NCI-H446 treated with DMSO at 0.1 percent for 48 hours (cell line): ENCODE measurements around the gene CCDC175.

Experiments used
- DNase-seq: peaks from one replicate; lab custom pipeline; 2025; lab: John Stamatoyannopoulos, UW

CCDC175 gene

GRCh38 chr14:59538936-59539335 is 37.7 kb downstream of the CCDC175 start:
- no peak for DNase-seq

- no peak for DNase-seq
These were observed 39.1 kb downstream of the CCDC175 start for GRCh38 chr14:59537476-59537875.

GRCh38 chr14:59534361-59534987 is 42.1 kb downstream of the CCDC175 start:
- no peak for DNase-seq

DNA sequence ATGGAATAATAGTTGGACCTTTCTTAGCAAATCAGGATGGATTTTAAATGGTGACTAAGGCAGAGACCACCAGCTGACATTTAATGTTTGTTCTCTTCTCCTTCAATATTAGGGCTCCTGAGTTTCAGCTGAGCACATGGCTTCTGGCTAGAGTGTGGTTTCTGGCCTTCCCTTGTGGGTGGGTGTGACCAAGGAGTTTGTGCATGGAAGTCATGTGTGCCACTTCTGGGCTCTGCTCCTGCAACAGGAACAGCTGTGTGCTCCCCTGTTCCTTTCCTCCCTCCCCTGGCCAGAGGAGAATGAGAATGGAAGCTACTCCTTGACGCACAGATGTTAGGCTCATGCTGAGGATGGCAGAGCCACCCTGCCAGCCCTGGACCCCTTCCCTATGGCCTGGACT is 44.2 kb downstream of the CCDC175 start:
- DNase-seq: no peak

DNA sequence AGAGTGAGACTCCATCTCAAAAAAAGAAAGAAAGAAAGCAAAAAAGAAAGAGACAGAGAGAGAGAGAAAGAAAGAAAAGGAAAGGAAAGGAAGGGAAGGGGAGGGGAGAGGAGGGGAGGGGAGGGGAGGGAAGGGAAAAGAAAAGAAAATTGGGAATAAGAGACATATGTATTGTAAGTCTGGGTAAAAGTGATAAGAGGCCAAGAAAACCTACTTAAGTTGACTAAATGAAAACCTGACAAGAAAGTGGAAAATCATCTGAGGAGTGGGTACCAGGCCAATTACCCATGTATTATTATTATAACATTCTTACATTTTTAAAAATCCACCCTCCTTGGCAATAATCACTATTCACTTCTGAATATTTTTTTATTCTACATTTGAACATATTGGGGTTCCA is 46.3 kb downstream of the CCDC175 start:
- DNase-seq: no peak

DNA sequence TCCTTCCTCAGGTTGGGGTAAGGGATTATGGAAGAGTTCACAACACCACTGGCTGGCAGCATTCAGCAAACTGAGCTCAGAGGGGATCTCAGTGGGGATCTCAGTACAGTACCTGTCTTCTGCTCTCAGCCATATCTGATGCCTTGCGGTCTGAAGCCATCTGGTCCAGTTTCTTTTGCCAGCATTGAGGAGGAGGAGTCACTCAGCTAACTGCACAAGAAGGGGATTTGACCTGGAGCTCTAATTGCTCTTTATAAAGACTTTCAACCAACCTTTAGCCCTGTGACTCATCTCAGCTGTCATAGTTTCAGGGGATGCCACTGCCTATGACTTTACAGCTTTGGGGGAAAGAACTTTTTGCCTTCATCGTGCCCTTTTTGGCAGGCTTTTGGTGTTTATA is 47.4 kb downstream of the CCDC175 start:
- peak; percentile 34 for DNase-seq

- no peak for DNase-seq
These were observed 56.4 kb downstream of the CCDC175 start for GRCh38 chr14:59520224-59520623.

- DNase-seq: no peak
These were observed 64.6 kb downstream of the CCDC175 start for GRCh38 chr14:59511916-59512575.

DNA sequence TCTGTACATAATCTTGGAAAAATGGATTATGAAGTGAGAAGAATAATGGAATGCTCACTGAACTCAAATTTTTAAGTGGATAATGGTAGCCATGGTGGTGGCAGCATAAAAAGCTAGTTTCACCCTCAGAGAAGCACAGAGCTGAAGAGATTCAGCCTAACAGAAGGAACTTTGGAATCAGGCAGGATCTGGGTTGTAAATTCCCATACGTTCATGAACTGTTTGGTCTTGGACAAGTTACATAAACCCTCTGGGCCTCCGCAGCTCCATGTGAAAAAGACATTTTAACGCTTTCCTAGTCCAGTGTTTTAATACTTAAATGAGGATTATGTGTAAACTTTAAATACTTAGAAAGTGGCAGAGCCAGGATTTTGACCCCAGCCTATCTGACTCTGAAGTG is 65.6 kb downstream of the CCDC175 start:
- DNase-seq: no peak

DNA sequence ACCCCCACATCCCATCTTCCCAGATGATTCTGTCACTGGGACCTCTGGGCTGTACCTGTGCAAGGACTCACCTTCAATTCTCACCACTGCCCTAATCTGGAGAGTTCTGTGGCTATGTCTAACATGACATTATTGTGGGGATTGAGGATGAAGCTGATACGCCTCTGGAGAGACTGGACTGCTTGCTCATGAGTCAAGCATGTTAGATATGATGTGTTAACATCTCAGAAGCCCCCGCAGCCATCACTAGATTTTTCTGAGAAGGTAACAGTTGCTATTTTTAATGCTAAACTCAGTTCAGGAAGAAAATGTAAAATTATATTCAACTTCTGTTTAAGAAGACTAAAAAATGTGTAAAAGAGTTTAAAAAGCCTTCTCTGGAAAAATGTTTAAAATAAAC is 66.6 kb downstream of the CCDC175 start:
- no peak for DNase-seq

GRCh38 chr14:59509101-59509500 is 67.5 kb downstream of the CCDC175 start:
- no peak for DNase-seq

GRCh38 chr14:59507752-59508103 is 68.9 kb downstream of the CCDC175 start:
- DNase-seq: no peak

DNA sequence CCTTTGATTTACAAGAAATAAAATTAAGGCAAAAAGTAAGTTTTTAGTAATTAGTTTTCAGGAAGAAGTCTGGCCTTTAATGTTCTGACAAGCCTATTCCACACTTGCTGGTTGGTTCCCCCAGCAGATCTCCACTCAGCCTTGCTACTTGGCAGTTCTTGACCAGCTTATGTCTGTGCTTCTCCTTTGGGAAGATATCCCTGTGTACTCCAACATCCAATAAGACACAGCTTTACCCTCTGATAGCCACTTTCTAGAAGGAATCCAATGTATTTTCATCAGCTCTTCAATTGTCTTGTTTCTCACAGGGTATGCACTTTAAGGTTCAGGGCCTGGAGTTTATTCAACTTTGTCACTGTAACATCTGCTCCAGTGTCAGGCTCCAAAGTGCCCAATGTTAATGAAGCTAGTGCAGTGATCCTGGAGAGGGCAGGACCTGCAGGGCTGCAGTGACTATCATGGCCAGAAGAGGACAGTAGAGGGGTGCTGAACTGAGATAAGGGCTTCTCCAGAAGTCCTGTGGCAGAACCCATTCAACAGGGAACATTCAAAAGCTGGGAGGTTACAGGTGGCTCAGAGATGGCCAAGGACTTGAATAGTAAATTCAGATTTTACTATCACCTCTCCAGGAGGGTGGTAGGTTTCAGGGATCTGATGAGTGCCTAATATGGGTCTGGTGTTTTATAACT is 69.4 kb downstream of the CCDC175 start:
- peak; percentile 26 for DNase-seq

DNA sequence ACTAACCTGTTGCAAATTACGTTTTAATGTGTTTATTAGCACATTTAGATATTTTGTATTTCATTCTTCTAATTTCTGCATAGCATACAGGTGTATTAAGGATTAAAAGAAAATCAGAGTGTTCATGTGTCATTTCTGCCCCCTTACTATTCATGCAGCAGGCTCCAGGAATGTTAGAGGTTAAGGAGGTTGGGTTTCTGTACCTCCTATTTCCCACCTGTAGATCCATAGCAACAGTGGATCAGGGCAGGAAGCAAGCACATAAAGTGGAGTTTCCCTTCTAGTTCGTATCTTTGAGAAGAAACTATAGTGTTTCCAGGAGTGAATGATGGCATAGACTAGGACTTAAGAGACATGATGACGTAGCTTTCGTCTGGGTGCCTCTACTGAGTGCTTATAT is 73.4 kb downstream of the CCDC175 start:
- DNase-seq: no peak

DNA sequence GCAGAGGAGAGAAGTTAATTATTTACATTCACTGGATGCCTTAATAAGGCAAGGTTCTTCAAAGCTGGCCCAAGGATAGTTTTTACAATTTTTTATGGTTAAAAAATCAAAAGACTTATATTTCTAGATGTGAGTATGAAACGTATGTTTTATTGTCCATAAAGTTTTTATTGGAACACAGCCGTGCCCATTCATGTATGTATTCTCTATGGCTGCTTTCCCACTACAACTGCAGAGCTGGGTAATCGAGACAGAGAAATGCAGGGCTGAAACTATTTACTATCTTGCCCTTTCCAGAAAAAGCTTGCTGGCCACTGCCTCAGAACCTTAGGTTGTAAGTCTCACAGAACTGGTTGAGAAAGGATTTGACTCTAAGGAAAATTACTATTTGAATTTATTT is 75.9 kb downstream of the CCDC175 start:
- no peak for DNase-seq

DNA sequence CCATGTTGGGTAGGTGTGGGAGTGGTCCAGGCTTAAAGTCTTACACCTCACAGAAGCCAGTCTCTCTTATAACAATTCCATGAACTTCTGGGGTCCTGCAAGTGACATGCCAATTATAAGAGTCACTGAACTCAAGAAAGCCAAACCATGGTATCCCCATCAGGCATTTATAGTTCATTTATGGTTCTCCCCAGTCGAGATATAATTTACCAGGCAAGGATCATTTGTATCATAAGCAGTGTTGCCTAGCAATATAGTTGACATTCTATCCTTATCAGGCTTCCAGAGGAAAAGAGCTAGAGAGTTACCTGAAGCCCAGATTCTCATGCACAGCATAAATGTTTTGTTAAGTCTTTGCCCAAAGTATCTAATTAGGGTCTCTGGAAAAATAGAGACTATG is 84.2 kb downstream of the CCDC175 start:
- no peak for DNase-seq

- DNase-seq: no peak
These were observed 85.9 kb downstream of the CCDC175 start for GRCh38 chr14:59490756-59491155.

- no peak for DNase-seq
These were observed 91.9 kb downstream of the CCDC175 start for GRCh38 chr14:59484639-59485175.

GRCh38 chr14:59483819-59484638 is 92.6 kb downstream of the CCDC175 start, which contains the start of the genes JKAMP and L3HYPDH:
TSS of gene JKAMP (plus strand) at chr14:59484517. CDS start at chr14:59484590, 73 bp downstream.
TSS of gene L3HYPDH (minus strand) at chr14:59484408. CDS start at chr14:59484316, 92 bp downstream.
- peak; percentile 92 for DNase-seq

DNA sequence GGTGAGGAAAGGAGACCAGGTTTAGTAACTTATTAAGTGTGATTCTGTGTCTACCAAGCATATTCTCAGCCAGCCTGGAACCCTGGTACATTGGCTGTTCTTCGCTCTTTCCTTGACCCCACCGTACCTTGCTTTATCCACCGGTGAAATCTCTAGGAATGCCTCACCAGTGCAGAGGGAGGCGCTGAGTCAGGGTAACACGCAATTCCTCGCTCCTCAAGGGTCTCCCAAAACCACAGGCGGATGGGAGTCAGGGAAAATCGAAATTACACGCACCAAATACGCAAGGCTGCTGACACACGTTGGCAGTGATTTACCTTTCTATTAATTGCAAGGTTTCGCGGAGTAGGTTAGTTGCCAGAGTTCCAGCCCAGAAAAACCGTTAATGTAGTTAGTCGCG is 93.2 kb downstream of the CCDC175 start:
- no peak for DNase-seq

DNA sequence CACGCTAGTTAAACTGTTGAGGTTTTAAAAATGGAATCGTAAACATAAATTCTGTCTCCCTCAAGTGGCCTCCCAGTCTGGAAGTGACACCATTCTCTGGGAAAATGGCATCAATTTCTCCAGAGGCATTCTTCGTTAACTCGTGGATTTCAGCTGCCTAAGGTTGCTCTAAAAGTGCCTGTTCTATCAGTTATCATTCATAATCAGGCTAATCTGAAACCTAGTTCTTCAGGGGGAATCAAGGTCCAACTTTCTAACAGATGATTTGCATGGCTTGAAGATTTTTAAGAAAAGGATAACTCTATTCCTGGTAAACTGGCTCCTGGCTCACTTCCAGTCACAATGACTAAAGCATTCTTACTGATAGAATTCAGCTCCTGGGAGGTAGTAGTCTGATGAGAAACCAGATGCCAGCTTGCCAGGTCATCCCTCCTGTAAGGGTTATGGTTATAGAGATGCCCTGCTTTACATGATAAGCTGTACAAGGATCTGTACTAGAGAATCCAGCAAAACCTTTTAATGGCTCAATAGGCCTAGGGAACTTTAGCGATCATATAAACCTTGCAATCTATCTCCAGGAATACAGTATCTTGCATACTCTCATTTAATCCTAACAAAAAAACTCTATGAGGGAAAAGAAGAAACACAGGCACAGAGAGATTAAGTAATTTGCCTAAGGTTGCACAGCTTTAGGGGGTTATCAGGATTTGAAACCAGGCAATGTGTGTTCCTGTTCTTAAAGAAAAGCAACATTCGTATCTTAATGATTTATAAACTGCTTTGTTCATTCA is 93.9 kb downstream of the CCDC175 start:
- DNase-seq: peak; percentile 15
